K562 (cell line): ENCODE data around the gene CFAP20DC.
"Not testable (repeated sequence)": the region's sequence is repeated elsewhere in the genome, so short reads cannot be mapped to it uniquely, and the experiment has no call there.

ENCODE experiments used
- ARID2 ChIP-seq: fragments of 450-650 bp; IDR thresholded peaks from 2 replicates; pipeline ENCODE4 v1.6.1; 2017; ENCODE audit warnings: antibody characterized with exemption, mild to moderate bottlenecking
- CTCF ChIP-seq, 3 experiments: IDR thresholded peaks in 2 of 3; conservative IDR thresholded peaks in 1 of 3; 2 replicates each; pipeline ENCODE4 v1.5.1; 2011 to 2012; ENCODE audit warnings: low read length in 3 of 3, mild to moderate bottlenecking in 3 of 3, control low read depth in 2 of 3, improper control_type of control experiment in 1 of 3, inconsistent platforms in 1 of 3, low read depth in 1 of 3, mixed read lengths in 1 of 3, moderate library complexity in 1 of 3; ENCODE audit not compliant: insufficient read depth in 2 of 3
- HINFP ChIP-seq: fragments of 450-650 bp; conservative IDR thresholded peaks from 2 replicates; pipeline ENCODE4 v1.6.1; 2016; ENCODE audit warnings: missing genetic modification characterization, low read depth, mild to moderate bottlenecking, control low read depth, missing compliant biosample characterization
- KDM1A ChIP-seq, 2 experiments: fragments of 450-650 bp; IDR thresholded peaks; 2 replicates each; pipeline ENCODE4 v1.6.1; 2016; ENCODE audit warnings: mild to moderate bottlenecking in 2 of 2
- KLF16 ChIP-seq: IDR thresholded peaks from 2 replicates; pipeline ENCODE4 v1.6.1; 2016; ENCODE audit warnings: antibody characterized with exemption
- MAX ChIP-seq: sonication (generic); formaldehyde crosslinking; IDR thresholded peaks from 2 replicates; pipeline ENCODE4 v1.9.0; 2022; ENCODE audit warnings: mild to moderate bottlenecking, missing genetic modification reagents
- OTX1 ChIP-seq: fragments of 450-650 bp; formaldehyde crosslinking; IDR thresholded peaks from 2 replicates; pipeline ENCODE4 v1.4.0; 2022; ENCODE audit warnings: mild to moderate bottlenecking
- PRMT5 ChIP-seq: sonication (generic); formaldehyde crosslinking; IDR thresholded peaks from 2 replicates; pipeline ENCODE4 v1.5.0; 2020; ENCODE audit warnings: missing genetic modification reagents
- SMARCB1 ChIP-seq: IDR thresholded peaks from 2 replicates; pipeline ENCODE4 v1.6.1; 2011; ENCODE audit warnings: improper control_type of control experiment, low read depth; ENCODE audit not compliant: insufficient read length
- TOE1 ChIP-seq, 2 experiments: fragments of 450-650 bp in 1 of 2; sonication (generic) in 1 of 2; formaldehyde crosslinking in 1 of 2; IDR thresholded peaks; 2 replicates each; pipeline versions ENCODE4 v1.7.1 to v1.8.0; 2016 to 2022; ENCODE audit warnings: borderline replicate concordance in 2 of 2, mild to moderate bottlenecking in 2 of 2, antibody characterized with exemption in 1 of 2, inconsistent platforms in 1 of 2, low read depth in 1 of 2, missing genetic modification reagents in 1 of 2, moderate library complexity in 1 of 2
- ZFP91 ChIP-seq: sonication (generic); formaldehyde crosslinking; IDR thresholded peaks from 2 replicates; pipeline ENCODE4 v1.8.0; 2022; ENCODE audit warnings: mild to moderate bottlenecking, missing genetic modification reagents
- ZNF280A ChIP-seq: fragments of 450-650 bp; IDR thresholded peaks from 2 replicates; pipeline ENCODE4 v1.6.1; 2018; ENCODE audit warnings: mild to moderate bottlenecking, low read depth; ENCODE audit not compliant: partially characterized antibody

- TF ChIP-seq OTX1 (CRISPR knock-in tag); SMARCB1; ARID2; CTCF (IDR thresholded peaks at IDR 0.05 in 2 of 3, conservative IDR thresholded peaks at IDR 0.05 in 1 of 3; ENCODE audit: insufficient read depth in 2 of 3, low read depth in 1 of 3, low read length in 3 of 3); KDM1A (IDR thresholded peaks at IDR 0.05); PRMT5 (CRISPR knock-in tag); TOE1 (IDR thresholded peaks at IDR 0.05; ENCODE audit: borderline replicate concordance); TOE1 (CRISPR knock-in tag; IDR thresholded peaks at IDR 0.05; ENCODE audit: borderline replicate concordance, low read depth); KLF16; ZNF280A; ZFP91 (CRISPR knock-in tag); HINFP; MAX (CRISPR knock-in tag): not testable (repeated sequence)
Measured at GRCh38 chr3:59050811-59051414, 1.1 kb upstream of the CFAP20DC start.
